HG02610 (cell line): Measurements from ENCODE around the gene PRDM16.

ENCODE experiments used
- ATAC-seq: cut with Tn5 transposase; IDR thresholded peaks from one replicate; pipeline ENCODE4 v1.9.1; 2021; ENCODE audit warnings: mild to moderate bottlenecking, moderate library complexity; ENCODE audit not compliant: unreplicated experiment

Gene PRDM16

DNA sequence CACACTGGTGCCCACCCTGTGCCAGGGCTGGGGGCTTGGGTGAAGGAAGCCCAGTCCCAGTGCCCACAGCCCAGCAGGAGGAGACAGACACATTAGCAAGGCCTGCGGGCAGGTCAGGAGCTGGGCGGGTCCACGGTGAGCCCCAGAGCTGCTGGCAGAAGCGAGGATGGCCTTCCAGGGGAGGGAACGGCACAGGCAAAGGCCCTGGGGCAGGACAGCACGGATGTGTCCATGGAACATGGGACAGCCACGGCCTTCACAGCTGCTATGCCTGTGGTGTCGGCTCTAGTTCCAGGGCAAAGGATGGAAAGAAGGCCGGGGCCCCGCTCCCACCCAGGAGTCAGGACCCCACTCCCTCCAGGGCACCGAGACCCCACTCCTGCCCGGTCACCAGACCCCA, 220.5 kb downstream of the PRDM16 start:
- no peak for ATAC-seq

GRCh38 chr1:3290438-3290837, 221.4 kb downstream of the PRDM16 start:
- no peak for ATAC-seq

DNA sequence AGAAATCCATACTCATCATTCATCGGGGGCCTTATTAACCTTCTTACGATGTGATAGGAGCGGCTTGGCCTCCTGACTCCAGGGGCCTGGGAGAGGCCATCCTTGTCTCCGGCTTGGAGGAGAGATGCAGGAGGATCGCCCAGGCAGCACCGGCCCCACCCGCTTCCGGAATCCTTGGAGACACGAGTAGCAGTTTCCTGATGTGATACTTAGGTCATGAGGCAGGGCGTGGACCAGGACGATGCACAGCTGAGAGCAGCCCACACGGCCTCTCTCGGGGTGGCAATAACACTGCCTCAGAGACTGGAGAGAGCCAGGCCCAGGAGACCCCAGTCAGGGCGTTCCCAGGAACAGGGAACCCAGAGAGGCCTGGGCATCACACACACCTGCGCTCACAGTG, 221.9 kb downstream of the PRDM16 start:
- ATAC-seq = no peak

DNA sequence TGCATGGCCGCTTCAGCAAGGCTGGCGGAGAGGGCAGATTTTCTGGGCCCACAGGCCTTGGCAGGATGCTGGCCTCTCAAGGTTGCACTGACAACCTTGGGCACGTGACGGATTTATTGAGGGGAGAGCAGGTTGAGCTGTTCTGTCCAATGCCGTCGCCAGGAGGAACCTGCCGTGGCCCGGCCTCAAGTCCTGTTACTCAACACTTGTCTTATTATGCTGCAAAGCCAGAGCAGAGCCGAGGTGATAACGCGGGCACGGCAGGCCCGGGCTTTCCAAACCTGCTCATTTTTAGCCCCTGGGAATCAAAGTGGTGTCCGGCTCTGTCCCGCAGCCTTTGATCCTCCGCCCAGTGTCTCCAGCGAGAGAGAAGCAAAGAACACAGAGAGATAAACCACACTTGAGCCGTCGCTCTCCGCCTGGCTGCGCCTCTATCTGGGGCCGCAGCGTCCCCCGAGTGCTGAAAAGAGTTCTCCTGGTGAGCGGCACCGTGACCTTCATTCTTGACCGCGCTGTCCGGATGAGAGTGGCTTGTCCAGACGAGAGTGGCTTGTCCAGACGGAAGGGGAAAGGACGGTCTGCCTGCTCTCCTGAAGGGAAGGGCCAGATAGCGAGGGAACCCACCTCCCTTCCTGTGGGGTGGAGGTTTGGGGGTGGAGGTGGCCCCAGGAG, 223.2 kb downstream of the PRDM16 start:
- no peak for ATAC-seq

DNA sequence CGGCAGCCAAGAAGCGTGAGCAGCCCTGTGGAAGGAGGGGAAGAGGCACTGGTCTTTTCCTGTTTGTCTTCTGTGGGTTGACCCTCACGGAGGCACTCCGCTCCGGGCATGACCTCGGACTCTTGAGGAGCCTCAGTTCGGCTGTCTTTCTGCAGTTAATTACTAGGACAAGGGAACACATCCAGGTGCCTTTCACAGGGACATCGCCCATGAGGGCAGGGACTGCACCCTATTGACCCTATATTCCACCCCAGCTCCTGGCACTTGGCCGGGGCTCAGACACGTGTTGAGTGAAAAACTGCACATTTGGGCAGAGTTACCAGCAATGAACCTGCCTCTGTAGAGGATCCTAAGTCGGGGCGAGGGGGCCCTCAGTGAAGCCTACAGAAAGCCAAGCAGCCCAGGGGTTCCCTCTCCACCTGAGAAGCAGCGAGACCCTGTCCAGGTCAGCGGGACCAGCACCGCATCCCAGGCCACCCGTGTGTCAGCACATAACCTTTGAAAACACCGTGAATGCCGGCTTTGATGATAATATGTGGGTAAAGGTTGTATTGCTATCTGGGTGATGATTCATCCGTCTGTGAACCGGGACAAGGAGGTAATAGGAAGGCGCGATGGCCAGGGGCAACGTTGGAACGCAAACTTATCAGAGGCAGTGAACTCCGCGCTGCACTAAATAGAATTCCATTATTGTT, 224.0 kb downstream of the PRDM16 start:
- ATAC-seq = no peak

DNA sequence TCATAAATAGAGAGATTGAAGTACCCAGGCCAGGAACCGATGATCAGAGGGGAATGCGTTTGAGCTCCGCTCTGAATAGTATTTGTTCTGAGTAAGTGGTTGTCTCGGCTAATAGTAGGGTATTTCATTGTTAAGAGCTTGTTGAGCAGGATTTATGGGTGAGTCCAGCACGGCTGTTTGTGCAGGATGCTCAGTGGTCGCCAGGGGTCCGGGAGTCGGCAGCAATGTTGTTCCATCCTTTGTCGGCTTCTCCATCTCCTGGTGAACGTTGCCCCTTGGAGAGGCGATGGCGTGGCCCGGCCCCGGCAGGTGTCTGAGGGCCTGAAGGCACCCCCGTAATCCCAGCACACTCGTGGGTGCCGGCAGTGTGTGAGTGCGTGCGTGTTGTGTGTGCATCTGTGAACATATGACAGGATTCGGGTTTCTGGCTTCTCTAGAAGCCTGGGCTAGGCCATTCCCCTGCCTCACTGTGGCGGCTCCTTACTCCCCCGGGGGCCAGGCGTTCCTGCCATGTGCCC, 224.6 kb downstream of the PRDM16 start:
- ATAC-seq = no peak

DNA sequence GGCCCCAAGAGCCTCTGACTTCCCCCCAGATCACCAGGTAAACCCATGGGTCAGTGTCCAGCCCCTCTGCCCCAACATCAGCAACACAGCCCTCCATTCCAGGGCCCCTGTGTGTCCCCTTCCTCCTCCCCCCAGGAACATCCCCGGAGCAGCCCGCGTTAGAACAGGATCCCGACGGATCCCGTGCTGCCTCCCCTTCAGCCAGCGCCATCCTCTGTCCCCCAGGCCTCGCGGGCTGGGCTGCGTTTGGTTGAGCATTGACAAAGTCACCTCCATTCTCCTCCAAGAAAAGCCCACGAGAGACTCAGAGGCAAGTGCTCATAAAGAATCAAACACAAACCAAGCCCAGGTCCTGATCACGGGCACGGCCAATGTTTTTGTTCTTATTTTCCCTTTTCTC, 225.4 kb downstream of the PRDM16 start:
- no peak for ATAC-seq

- ATAC-seq = no peak
Observed at GRCh38 chr1:3295846-3296245, 226.8 kb downstream of the PRDM16 start.

DNA sequence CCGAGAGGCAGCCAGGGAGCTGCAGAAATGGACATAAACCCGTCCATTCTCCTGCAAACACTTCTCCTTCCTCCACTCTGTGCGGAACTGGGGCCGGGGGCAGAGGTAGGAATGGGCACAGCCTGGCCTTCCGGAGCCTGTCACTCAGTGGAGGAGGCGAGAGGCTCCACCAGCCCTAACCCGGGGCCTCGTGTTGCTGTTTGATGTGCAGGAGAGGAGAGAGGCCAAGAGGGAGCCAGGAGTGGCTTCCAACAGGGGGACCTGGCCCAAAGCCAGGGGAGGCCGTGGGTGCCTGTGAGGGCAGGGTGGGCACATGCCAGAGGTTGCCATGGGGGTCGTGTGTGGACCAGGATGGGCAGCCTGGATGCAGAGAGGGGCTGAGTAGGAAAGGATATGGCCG, 227.3 kb downstream of the PRDM16 start:
- no peak for ATAC-seq

GRCh38 chr1:3296826-3297225, 227.8 kb downstream of the PRDM16 start:
- no peak for ATAC-seq

DNA sequence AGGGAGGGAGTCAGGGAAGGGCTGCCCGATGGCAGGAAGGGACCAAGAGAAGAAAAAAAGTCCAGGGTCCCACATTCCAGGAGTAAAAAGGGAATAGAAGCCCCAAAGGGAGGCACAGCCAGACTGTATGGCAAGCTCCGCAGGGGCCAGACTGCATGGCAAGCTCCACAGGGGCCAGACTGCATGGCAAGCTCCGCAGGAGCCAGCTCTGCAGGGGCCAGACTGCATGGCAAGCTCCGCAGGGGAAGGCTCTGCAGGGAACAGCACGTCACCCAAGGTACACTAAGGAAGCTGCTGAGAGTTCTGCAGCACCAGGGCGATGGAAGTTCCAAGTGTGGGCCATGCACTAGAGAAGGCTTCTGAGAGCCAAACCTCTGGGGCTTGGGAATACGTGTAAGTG, 228.8 kb downstream of the PRDM16 start:
- ATAC-seq = no peak

- ATAC-seq = no peak
Observed at GRCh38 chr1:3298197-3298596, 229.2 kb downstream of the PRDM16 start.

GRCh38 chr1:3304246-3304645, 235.2 kb downstream of the PRDM16 start:
- no peak for ATAC-seq

DNA sequence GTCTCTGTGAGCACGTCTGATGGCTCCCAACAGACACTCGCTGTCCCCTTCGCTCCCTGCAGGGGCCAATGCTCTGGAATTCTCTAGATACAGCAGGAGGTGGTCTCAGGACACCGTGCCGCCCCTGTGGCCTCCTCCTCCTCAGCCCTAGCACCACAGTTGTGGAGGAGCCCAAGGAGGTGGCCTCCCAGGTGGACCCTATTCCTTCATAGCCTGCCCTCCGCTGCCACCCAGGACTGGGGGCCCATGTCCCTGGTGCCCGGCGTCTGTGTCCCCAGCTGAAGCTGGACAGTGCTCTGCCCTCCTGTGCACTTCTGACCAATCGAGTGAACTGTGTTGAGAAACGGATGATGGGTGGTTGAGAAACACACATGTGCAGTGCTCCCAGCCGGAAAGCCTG, 235.7 kb downstream of the PRDM16 start:
- ATAC-seq = no peak

GRCh38 chr1:3305156-3305555, 236.2 kb downstream of the PRDM16 start:
- no peak for ATAC-seq

GRCh38 chr1:3306583-3307291, 237.7 kb downstream of the PRDM16 start:
- ATAC-seq = no peak

DNA sequence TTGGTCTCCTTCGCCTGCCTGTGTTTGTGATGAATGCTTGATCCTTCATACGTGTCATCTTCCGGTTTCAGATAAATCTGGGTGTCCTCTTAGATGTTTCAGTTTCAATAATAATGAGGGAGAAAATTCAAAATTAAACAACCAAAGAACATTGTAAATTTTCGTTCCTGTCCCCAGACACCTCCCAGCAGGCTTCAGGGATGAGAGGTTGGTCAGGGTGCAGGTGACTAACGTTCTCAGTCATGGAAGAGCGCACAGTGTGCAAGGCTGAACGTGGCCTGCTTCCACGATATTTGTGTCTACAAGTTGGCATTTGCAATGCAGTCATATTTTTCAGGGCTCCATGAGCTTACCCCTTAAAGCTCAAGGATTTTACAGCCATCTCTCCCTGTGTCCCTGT, 238.4 kb downstream of the PRDM16 start:
- ATAC-seq = no peak

- ATAC-seq = no peak
Observed at GRCh38 chr1:3308053-3308452, 239.1 kb downstream of the PRDM16 start.

GRCh38 chr1:3310718-3311400, 241.9 kb downstream of the PRDM16 start:
- ATAC-seq = no peak

GRCh38 chr1:3311711-3312110, 242.7 kb downstream of the PRDM16 start:
- ATAC-seq = no peak

- no peak for ATAC-seq
Observed at GRCh38 chr1:3312310-3312897, 243.4 kb downstream of the PRDM16 start.
